ENCODE data around the gene UIMC1. TPM values are rescaled to one million over a fixed set of nuclear protein-coding genes. Genes with fewer than 3 reads are reported as not detected.

Gene UIMC1
- total and polyA plus RNA-seq, 2 of the 13 experiments (the other 11 are each of a cell fraction or from before 2014, with no cell fraction given), result 18.9 to 32.7 TPM

- CTCF ChIA-PET (ENCODE audit: low intra/inter-chr PET ratio, low total read pairs), result no interaction called here
- Histone ChIP-seq H3K4me3 (replicated peaks in 1 of 3; ENCODE audit: insufficient read depth in 1 of 3, low read depth in 2 of 3, low read length in 3 of 3) (no peak overlapping the region), H3K4me2 (ENCODE audit: low read depth, low read length) (no peak overlapping the region), H3K27ac (ENCODE audit: extremely low read length, insufficient read depth, low read length) (no peak overlapping the region), H3K9me3 (ENCODE audit: low read length) (no peaks in the 10 kb centered on the region), H3K4me1 (ENCODE audit: insufficient read depth, low read length) (no peaks in the 10 kb centered on the region), H3K79me2 (ENCODE audit: insufficient read depth, low read length) (no peaks in the 10 kb centered on the region), H3K9ac (ENCODE audit: insufficient read depth, low read depth, low read length) (no peak overlapping the region), H4K20me1 (ENCODE audit: insufficient read depth, low read length) (no peaks in the 10 kb centered on the region), H3K27me3 (ENCODE audit: control insufficient read depth in 1 of 2, insufficient read depth in 2 of 2, low read length in 2 of 2) (peaks cover 2 to 4% of the 10 kb centered on the region in 2 experiments; a peak in 2 of 5 replicates), H3K36me3 (replicated peaks in 1 of 2; ENCODE audit: control insufficient read depth in 1 of 2, insufficient read depth in 2 of 2, low read length in 2 of 2) (no peaks in the 10 kb centered on the region), H2AFZ (ENCODE audit: low read length) (no peak overlapping the region)
- TF ChIP-seq ZFP62 (CRISPR knock-in tag; IDR thresholded peaks at IDR 0.05), result no peak
- TF ChIP-seq, protein P1, sequence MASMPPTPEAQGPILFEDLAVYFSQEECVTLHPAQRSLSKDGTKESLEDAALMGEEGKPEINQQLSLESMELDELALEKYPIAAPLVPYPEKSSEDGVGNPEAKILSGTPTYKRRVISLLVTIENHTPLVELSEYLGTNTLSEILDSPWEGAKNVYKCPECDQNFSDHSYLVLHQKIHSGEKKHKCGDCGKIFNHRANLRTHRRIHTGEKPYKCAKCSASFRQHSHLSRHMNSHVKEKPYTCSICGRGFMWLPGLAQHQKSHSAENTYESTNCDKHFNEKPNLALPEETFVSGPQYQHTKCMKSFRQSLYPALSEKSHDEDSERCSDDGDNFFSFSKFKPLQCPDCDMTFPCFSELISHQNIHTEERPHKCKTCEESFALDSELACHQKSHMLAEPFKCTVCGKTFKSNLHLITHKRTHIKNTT (CRISPR knock-in tag; IDR thresholded peaks at IDR 0.05), result no peak
- TF ChIP-seq ZHX2 (IDR thresholded peaks at IDR 0.05; ENCODE audit: low read depth), result no peak
- TF ChIP-seq ZHX2 (CRISPR knock-in tag; IDR thresholded peaks at IDR 0.05; ENCODE audit: borderline replicate concordance), result no peak
- TF ChIP-seq, protein P2, sequence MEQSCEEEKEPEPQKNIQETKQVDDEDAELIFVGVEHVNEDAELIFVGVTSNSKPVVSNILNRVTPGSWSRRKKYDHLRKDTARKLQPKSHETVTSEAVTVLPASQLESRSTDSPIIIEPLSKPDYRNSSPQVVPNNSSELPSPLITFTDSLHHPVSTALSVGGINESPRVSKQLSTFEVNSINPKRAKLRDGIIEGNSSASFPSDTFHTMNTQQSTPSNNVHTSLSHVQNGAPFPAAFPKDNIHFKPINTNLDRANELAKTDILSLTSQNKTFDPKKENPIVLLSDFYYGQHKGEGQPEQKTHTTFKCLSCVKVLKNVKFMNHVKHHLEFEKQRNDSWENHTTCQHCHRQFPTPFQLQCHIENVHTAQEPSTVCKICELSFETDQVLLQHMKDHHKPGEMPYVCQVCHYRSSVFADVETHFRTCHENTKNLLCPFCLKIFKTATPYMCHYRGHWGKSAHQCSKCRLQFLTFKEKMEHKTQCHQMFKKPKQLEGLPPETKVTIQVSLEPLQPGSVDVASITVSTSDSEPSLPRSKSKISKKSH (CRISPR knock-in tag; IDR thresholded peaks at IDR 0.05; ENCODE audit: borderline replicate concordance), result no peak
- TF ChIP-seq SIX4 (CRISPR knock-in tag; IDR thresholded peaks at IDR 0.05), result no peak
- TF ChIP-seq GPBP1L1 (CRISPR knock-in tag; IDR thresholded peaks at IDR 0.05), result no peak
- TF ChIP-seq ZNF512 (CRISPR knock-in tag; IDR thresholded peaks at IDR 0.05), result no peak
- no peak for TF ChIP-seq ZNF780A (CRISPR knock-in tag; IDR thresholded peaks at IDR 0.05)
- no peak for TF ChIP-seq ZNF205 (CRISPR knock-in tag; IDR thresholded peaks at IDR 0.05)
- TF ChIP-seq FIP1L1 (IDR thresholded peaks at IDR 0.05; ENCODE audit: borderline replicate concordance, insufficient read depth, low read depth, low read length), result no peak
- in situ Hi-C loops (cut with HindIII; ENCODE audit: extremely low pct_ligation_motif_present, low pct_unique_long_range_greater_than_20kb) (no loop called here), intact Hi-C loops (cut with micrococcal nuclease; ENCODE audit: unreplicated experiment) (no loop called here)
- no peak for ATAC-seq
- FAIRE-seq, result no peak
- DNase-seq (ENCODE audit: low spot score), result no peak
- POLR2A ChIA-PET, result no interaction called here
- BruUV-seq (replicated peaks), result no TSS peak
- WGBS (ENCODE audit: low lambda C conversion rate), result 38% methylated on average over 3 of the region's 3 CpGs
These were observed 109.3 kb downstream of the UIMC1 start for GRCh38 chr5:176897263-176897662.
